Mononuclear cell (primary cell): ENCODE measurements around the gene OR7D2. TPM values are rescaled to one million over a fixed set of nuclear protein-coding genes. Genes with fewer than 3 reads are reported as not detected.
"Not testable (repeated sequence)": the region's sequence is repeated elsewhere in the genome, so short reads cannot be mapped to it uniquely, and the experiment has no call there.

Experiments used
- H3K27me3 ChIP-seq: 2 replicates; pipeline ENCODE4 v1.6.0; 2011; ENCODE audit warnings: low read length, control low read depth; ENCODE audit not compliant: insufficient read depth
- H3K4me1 ChIP-seq: 2 replicates; pipeline ENCODE4 v1.5.1; 2011; ENCODE audit warnings: mild to moderate bottlenecking, low read length, control low read depth; ENCODE audit not compliant: insufficient read depth
- H3K4me3 ChIP-seq: 2 replicates; pipeline ENCODE4 v1.5.1; 2011; ENCODE audit warnings: mild to moderate bottlenecking, low read length, moderate library complexity
- H3K9me3 ChIP-seq: 2 replicates; pipeline ENCODE4 v1.5.1; 2011; ENCODE audit warnings: low read depth, mild to moderate bottlenecking, control low read depth, low read length
- total RNA-seq: library from RNA; depleted of rRNA; stranded (reverse); fragments of >200 nt; gene quantifications from one replicate; pipeline ENCODE4 v1.2.3, GENCODE V29; 2012

OR7D2 gene
- total RNA-seq, 1 donor, result under 0.01 TPM

- Histone ChIP-seq H3K9me3 (no peaks in the 10 kb centered on the region), H3K4me3 (no peak overlapping the region), H3K4me1 (no peaks in the 10 kb centered on the region), H3K27me3 (no peaks in the 10 kb centered on the region)
These were observed 11.9 kb upstream of the OR7D2 start for GRCh38 chr19:9166846-9167245.

DNA sequence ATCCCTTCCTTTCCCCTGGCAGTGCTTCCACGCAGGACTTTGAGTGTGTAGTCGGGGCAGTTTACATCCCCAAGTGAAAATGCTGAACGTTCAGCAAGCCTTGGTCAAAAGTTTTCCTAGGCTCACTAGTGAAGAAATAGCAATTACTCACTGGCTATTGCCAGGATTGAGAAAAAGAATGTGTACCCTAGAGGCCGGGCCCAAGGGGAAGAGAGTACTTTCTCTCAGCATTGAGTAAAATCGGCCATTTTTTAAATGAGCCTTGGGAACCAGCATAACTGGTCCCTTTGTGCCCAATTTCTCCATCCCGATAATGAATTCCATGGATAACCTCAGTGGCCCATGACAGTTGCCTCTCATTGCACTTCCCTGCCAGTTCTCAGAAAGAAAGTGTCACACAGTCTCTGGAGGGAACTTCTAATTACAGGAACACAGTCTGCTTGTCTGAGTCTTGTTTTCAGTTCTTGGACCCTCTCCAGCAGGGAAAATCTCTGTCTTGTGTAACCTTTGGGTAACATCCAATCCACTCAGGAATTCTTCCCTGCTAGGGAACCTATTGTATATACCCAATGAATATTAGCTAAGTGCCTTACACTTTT lies 7.3 kb upstream of the OR7D2 start:
- Histone ChIP-seq H3K4me3 (no peak overlapping the region), H3K9me3 (no peaks in the 10 kb centered on the region), H3K4me1 (no peaks in the 10 kb centered on the region), H3K27me3 (no peaks in the 10 kb centered on the region)

DNA sequence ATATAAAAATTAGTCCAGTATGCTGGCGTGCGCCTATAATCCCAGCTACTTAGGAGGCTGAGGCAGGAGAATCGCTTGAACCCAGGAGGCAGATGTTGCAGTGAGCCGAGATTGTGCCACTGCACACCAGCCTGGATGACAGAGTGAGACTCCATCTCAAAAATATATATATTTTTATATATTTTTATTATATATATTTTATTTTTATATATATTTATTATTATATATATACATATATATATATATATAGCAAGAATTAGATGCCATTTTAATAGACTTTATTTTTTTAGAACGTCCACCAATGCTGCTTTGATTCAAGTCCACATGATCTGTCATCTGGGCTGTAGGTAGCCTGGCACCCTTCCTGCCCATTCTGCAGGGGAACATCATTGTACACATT lies 3.5 kb upstream of the OR7D2 start:
- H3K9me3 ChIP-seq, result no peaks in the 10 kb centered on the region
- H3K4me1 ChIP-seq, result no peaks in the 10 kb centered on the region
- H3K27me3 ChIP-seq, result no peaks in the 10 kb centered on the region
- H3K4me3 ChIP-seq, result no peak overlapping the region

- no peaks in the 10 kb centered on the region for H3K4me1 ChIP-seq
- H3K4me3 ChIP-seq, result no peak overlapping the region
- no peaks in the 10 kb centered on the region for H3K27me3 ChIP-seq
- H3K9me3 ChIP-seq, result no peaks in the 10 kb centered on the region
These were observed 4.2 kb downstream of the OR7D2 start for GRCh38 chr19:9183000-9183399.

- H3K4me3 ChIP-seq, result no peak overlapping the region
- H3K4me1 ChIP-seq, result no peaks in the 10 kb centered on the region
- H3K9me3 ChIP-seq, result no peaks in the 10 kb centered on the region
- no peaks in the 10 kb centered on the region for H3K27me3 ChIP-seq
These were observed 8.4 kb downstream of the OR7D2 start for GRCh38 chr19:9187191-9187590.

- H3K9me3 ChIP-seq, result no peaks in the 10 kb centered on the region
- H3K4me3 ChIP-seq, result no peak overlapping the region
- H3K27me3 ChIP-seq, result no peaks in the 10 kb centered on the region
- no peaks in the 10 kb centered on the region for H3K4me1 ChIP-seq
These were observed 10.8 kb downstream of the OR7D2 start for GRCh38 chr19:9189535-9189934.

GRCh38 chr19:9198044-9198443 lies 19.3 kb downstream of the OR7D2 start:
- not testable (repeated sequence) for H3K27me3 ChIP-seq, H3K4me3 ChIP-seq, H3K9me3 ChIP-seq, H3K4me1 ChIP-seq

DNA sequence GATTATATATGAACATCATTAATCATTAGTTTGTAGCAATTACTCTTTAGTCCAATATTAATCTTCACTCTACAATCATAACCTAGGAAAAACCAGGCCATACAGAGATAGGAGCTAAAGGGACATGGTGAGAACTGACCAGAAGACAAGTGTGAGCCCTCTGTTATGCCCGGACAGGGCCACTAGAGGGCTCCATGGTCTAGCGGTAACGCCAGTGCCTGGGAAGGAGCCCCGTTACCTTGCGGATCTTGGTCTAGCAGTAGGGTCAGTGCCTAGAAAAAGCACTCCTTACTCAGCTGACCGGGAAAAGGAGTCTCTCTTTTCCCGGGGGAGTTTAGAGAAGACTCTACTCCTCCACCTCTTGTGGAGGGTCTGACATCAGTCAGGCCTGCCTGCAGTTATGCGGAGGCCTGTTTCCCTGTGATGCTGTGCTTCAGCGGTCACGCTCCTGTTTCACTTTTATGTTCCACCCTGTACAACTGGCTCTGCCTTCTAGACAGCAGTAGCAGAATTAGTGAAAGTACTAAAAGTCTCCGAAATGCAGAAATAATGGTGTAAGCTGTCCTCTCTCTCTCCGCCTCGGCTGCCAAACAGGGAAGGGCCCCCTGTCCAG lies 26.8 kb downstream of the OR7D2 start:
- Histone ChIP-seq H3K4me1 (no peaks in the 10 kb centered on the region), H3K4me3 (no peak overlapping the region), H3K27me3 (peaks cover 2% of the 10 kb centered on the region), H3K9me3 (no peaks in the 10 kb centered on the region)

DNA sequence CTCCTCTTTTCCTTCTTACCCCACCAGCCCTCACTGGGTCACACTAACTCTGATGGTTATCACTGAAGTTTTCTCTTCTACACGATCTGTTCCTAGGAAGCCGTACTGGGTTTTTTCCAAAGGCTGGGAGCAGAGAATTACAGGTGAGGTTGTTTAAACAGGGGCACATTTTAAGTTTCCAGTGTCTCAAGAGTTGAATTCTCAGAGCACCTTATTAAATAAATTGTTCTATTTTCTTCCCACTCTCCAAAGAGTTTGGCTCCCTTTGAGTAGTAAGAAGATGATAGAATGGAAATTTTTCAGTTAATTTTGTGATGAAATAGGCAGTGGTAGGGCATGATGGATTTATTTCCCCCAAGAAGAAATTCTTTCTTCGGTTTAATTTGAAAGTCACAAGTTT lies 40.7 kb downstream of the OR7D2 start, which contains the start of gene OR7D4:
TSS of gene OR7D4 (minus strand) at position 101 of the 400 bp plus-strand sequence. CDS start 4,752 bp downstream, outside the sequence.
- H3K4me1 ChIP-seq, result no peaks in the 10 kb centered on the region
- H3K9me3 ChIP-seq, result no peaks in the 10 kb centered on the region
- no peak within 1 kb of the TSS for H3K4me3 ChIP-seq
- no peaks in the 10 kb centered on the region for H3K27me3 ChIP-seq

Other genes with a start within 250 kb of the OR7D2 start
- under 0.01 TPM for gene MUC16, start 168.6 kb upstream of the OR7D2 start, total RNA-seq
- not detected for gene OR1M1, start 91.9 kb upstream of the OR7D2 start, total RNA-seq
- gene OR7G2, start 71.5 kb upstream of the OR7D2 start, total RNA-seq, result not detected
- not detected for gene OR7G1, start 63.2 kb upstream of the OR7D2 start, total RNA-seq
- not detected for gene OR7G3, start 52.0 kb upstream of the OR7D2 start, total RNA-seq
- 73.1 TPM for gene ZNF317, start 38.6 kb upstream of the OR7D2 start, total RNA-seq
- gene OR7D4, start 40.6 kb downstream of the OR7D2 start, total RNA-seq, result not detected
- not detected for gene OR7E24, start 72.0 kb downstream of the OR7D2 start, total RNA-seq
- 22.5 TPM for gene ZNF699, start 130.9 kb downstream of the OR7D2 start, total RNA-seq
- 10.3 TPM for gene ZNF559, start 145.2 kb downstream of the OR7D2 start, total RNA-seq
- 0.10 TPM for gene ZNF177, start 184.0 kb downstream of the OR7D2 start, total RNA-seq